Memory B cell (primary cell): ENCODE measurements around the gene SLC2A9.

Experiments used
- ATAC-seq: fragments of 150-1000 bp; cut with Tn5 transposase; 2 replicates; pipeline ENCODE4 v1.10.0; 2021; ENCODE audit warnings: low read depth, mild to moderate bottlenecking, moderate library complexity
- DNase-seq, 2 donors: peaks; one replicate each; pipeline ENCODE4 v3.0.0; 2022; ENCODE audit warnings: low spot score in 2 of 2
- H3K27ac Mint-ChIP-seq: one replicate; pipeline ENCODE4 v1.8.0; 2022; ENCODE audit warnings: mild to moderate bottlenecking, moderate library complexity, mixed read lengths
- H3K27me3 Mint-ChIP-seq: one replicate; pipeline ENCODE4 v1.8.0; 2022; ENCODE audit warnings: mixed read lengths
- H3K36me3 Mint-ChIP-seq: one replicate; pipeline ENCODE4 v1.8.0; 2022; ENCODE audit warnings: mild to moderate bottlenecking, mixed read lengths
- H3K4me1 Mint-ChIP-seq: one replicate; pipeline ENCODE4 v1.8.0; 2022; ENCODE audit warnings: mixed read lengths
- H3K4me3 Mint-ChIP-seq: one replicate; pipeline ENCODE4 v1.8.0; 2022; ENCODE audit warnings: mild to moderate bottlenecking, moderate library complexity, mixed read lengths
- H3K9me3 Mint-ChIP-seq: one replicate; pipeline ENCODE4 v1.8.0; 2022; ENCODE audit warnings: mixed read lengths

Gene SLC2A9

GRCh38 chr4:10020106-10020505, 1.2 kb downstream of the SLC2A9 start:
- Mint-ChIP-seq H3K27ac (no peak overlapping the region), H3K4me3 (peak overlapping the region; percentile 30)
- ATAC-seq: no peak

GRCh38 chr4:10019521-10020051, 1.7 kb downstream of the SLC2A9 start:
- no peak for DNase-seq
- H3K36me3 Mint-ChIP-seq: no peaks in the 10 kb centered on the region
- no peak for ATAC-seq
- no peaks in the 10 kb centered on the region for H3K9me3 Mint-ChIP-seq
- H3K27me3 Mint-ChIP-seq: no peaks in the 10 kb centered on the region
- H3K4me1 Mint-ChIP-seq: peaks cover 24% of the 10 kb centered on the region
- peak overlapping the region; percentile 82 for H3K27ac Mint-ChIP-seq
- H3K4me3 Mint-ChIP-seq: peak overlapping the region; percentile 76

More at GRCh38 chr4:10020106-10020505, 1.2 kb downstream of the SLC2A9 start:
- Mint-ChIP-seq H3K36me3 (no peaks in the 10 kb centered on the region), H3K4me1 (peaks cover 24% of the 10 kb centered on the region), H3K27me3 (no peaks in the 10 kb centered on the region), H3K9me3 (no peaks in the 10 kb centered on the region)
- no peak for DNase-seq

GRCh38 chr4:10018818-10019461, 2.4 kb downstream of the SLC2A9 start:
- Mint-ChIP-seq H3K36me3 (no peaks in the 10 kb centered on the region), H3K4me1 (peaks cover 20% of the 10 kb centered on the region), H3K4me3 (peak overlapping the region; percentile 76), H3K9me3 (no peaks in the 10 kb centered on the region), H3K27me3 (no peaks in the 10 kb centered on the region), H3K27ac (peak overlapping the region; percentile 82)
- DNase-seq: peak; percentile 91 to 92
- peak; percentile 94 for ATAC-seq

- H3K27ac Mint-ChIP-seq: no peak overlapping the region
Observed at GRCh38 chr4:10017037-10017893, 4.0 kb downstream of the SLC2A9 start.

GRCh38 chr4:10016169-10016568, 5.1 kb downstream of the SLC2A9 start:
- H3K27me3 Mint-ChIP-seq: no peaks in the 10 kb centered on the region
- ATAC-seq: no peak
- no peaks in the 10 kb centered on the region for H3K9me3 Mint-ChIP-seq
- peaks cover 8% of the 10 kb centered on the region for H3K4me1 Mint-ChIP-seq
- H3K36me3 Mint-ChIP-seq: no peaks in the 10 kb centered on the region
- H3K4me3 Mint-ChIP-seq: no peak overlapping the region
- no peak for DNase-seq
- no peak overlapping the region for H3K27ac Mint-ChIP-seq

More at GRCh38 chr4:10017037-10017893, 4.0 kb downstream of the SLC2A9 start:
- no peak overlapping the region for H3K4me3 Mint-ChIP-seq
- H3K36me3 Mint-ChIP-seq: no peaks in the 10 kb centered on the region
- ATAC-seq (no peak), DNase-seq (no peak)
- peaks cover 5% of the 10 kb centered on the region for H3K4me1 Mint-ChIP-seq
- no peaks in the 10 kb centered on the region for H3K9me3 Mint-ChIP-seq
- no peaks in the 10 kb centered on the region for H3K27me3 Mint-ChIP-seq

- Mint-ChIP-seq H3K36me3 (no peaks in the 10 kb centered on the region), H3K27me3 (no peaks in the 10 kb centered on the region), H3K4me3 (no peak overlapping the region), H3K27ac (no peak overlapping the region), H3K4me1 (peaks cover 8% of the 10 kb centered on the region), H3K9me3 (no peaks in the 10 kb centered on the region)
- no peak for ATAC-seq
- DNase-seq: no peak
Observed at GRCh38 chr4:10015140-10015753, 6.0 kb downstream of the SLC2A9 start.

- H3K27me3 Mint-ChIP-seq: no peaks in the 10 kb centered on the region
- no peak overlapping the region for H3K4me3 Mint-ChIP-seq
- H3K9me3 Mint-ChIP-seq: no peaks in the 10 kb centered on the region
- peaks cover 6% of the 10 kb centered on the region for H3K4me1 Mint-ChIP-seq
- ATAC-seq (peak; percentile 40), DNase-seq (no peak)
- no peaks in the 10 kb centered on the region for H3K36me3 Mint-ChIP-seq
- H3K27ac Mint-ChIP-seq: no peak overlapping the region
Observed at GRCh38 chr4:10013722-10014121, 7.6 kb downstream of the SLC2A9 start.

GRCh38 chr4:10011885-10012284, 9.4 kb downstream of the SLC2A9 start:
- Mint-ChIP-seq H3K4me1 (peaks cover 7% of the 10 kb centered on the region), H3K27me3 (no peaks in the 10 kb centered on the region), H3K4me3 (no peak overlapping the region), H3K36me3 (no peaks in the 10 kb centered on the region), H3K9me3 (no peaks in the 10 kb centered on the region), H3K27ac (no peak overlapping the region)
- DNase-seq (no peak), ATAC-seq (no peak)

GRCh38 chr4:10011277-10011676, 10.0 kb downstream of the SLC2A9 start:
- no peaks in the 10 kb centered on the region for H3K36me3 Mint-ChIP-seq
- no peak for ATAC-seq
- H3K27ac Mint-ChIP-seq: no peak overlapping the region

GRCh38 chr4:10009861-10010500, 11.3 kb downstream of the SLC2A9 start:
- Mint-ChIP-seq H3K36me3 (no peaks in the 10 kb centered on the region), H3K4me3 (no peak overlapping the region), H3K4me1 (peaks cover 16% of the 10 kb centered on the region), H3K27me3 (no peaks in the 10 kb centered on the region), H3K27ac (no peak overlapping the region), H3K9me3 (no peaks in the 10 kb centered on the region)
- no peak for DNase-seq
- ATAC-seq: no peak

More at GRCh38 chr4:10011277-10011676, 10.0 kb downstream of the SLC2A9 start:
- H3K9me3 Mint-ChIP-seq: no peaks in the 10 kb centered on the region
- H3K4me1 Mint-ChIP-seq: peaks cover 13% of the 10 kb centered on the region
- no peak for DNase-seq
- no peaks in the 10 kb centered on the region for H3K27me3 Mint-ChIP-seq
- H3K4me3 Mint-ChIP-seq: no peak overlapping the region

GRCh38 chr4:10008609-10009005, 12.7 kb downstream of the SLC2A9 start:
- H3K4me1 Mint-ChIP-seq: peaks cover 16% of the 10 kb centered on the region
- no peaks in the 10 kb centered on the region for H3K27me3 Mint-ChIP-seq
- DNase-seq (no peak), ATAC-seq (no peak)
- no peak overlapping the region for H3K27ac Mint-ChIP-seq
- H3K9me3 Mint-ChIP-seq: no peaks in the 10 kb centered on the region
- no peaks in the 10 kb centered on the region for H3K36me3 Mint-ChIP-seq
- no peak overlapping the region for H3K4me3 Mint-ChIP-seq

- Mint-ChIP-seq H3K27ac (no peak overlapping the region), H3K27me3 (no peaks in the 10 kb centered on the region), H3K9me3 (no peaks in the 10 kb centered on the region), H3K4me1 (peaks cover 16% of the 10 kb centered on the region), H3K4me3 (no peak overlapping the region), H3K36me3 (no peaks in the 10 kb centered on the region)
- ATAC-seq: no peak
- DNase-seq: no peak
Observed at GRCh38 chr4:10007793-10008608, 13.3 kb downstream of the SLC2A9 start.

GRCh38 chr4:10007436-10007740, 13.9 kb downstream of the SLC2A9 start:
- H3K36me3 Mint-ChIP-seq: no peaks in the 10 kb centered on the region
- H3K4me3 Mint-ChIP-seq: no peak overlapping the region
- DNase-seq (no peak), ATAC-seq (peak; percentile 60)
- H3K4me1 Mint-ChIP-seq: peaks cover 16% of the 10 kb centered on the region
- no peak overlapping the region for H3K27ac Mint-ChIP-seq
- no peaks in the 10 kb centered on the region for H3K27me3 Mint-ChIP-seq
- no peaks in the 10 kb centered on the region for H3K9me3 Mint-ChIP-seq
